ENCODE data around the gene JMJD1C.

Gene JMJD1C

DNA sequence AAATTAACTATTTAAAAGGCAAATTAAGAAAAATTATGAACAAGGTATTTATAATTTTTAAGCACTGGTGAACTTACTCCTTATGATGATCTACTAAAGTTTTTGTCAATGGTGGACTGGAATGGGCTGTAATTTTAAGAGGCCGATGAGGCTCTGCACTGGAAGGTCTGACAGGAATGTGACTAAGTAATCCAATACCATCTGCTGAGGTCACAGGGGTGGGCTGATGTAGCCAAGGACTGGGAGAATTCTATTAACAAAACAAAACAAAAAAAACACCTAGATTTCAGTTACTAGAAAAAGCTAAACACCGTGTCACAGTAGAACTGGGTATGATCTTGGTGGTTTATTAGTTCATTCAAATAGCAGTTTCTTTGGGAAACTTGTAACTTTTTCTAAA lies 256.8 kb downstream of the JMJD1C start:
- H3K4me3 ChIP-seq (ENCODE audit: low read depth, low read length), result no peak overlapping the region
- no peak for DNase-seq (ENCODE audit: low read depth)
- TF ChIP-seq, protein P1, sequence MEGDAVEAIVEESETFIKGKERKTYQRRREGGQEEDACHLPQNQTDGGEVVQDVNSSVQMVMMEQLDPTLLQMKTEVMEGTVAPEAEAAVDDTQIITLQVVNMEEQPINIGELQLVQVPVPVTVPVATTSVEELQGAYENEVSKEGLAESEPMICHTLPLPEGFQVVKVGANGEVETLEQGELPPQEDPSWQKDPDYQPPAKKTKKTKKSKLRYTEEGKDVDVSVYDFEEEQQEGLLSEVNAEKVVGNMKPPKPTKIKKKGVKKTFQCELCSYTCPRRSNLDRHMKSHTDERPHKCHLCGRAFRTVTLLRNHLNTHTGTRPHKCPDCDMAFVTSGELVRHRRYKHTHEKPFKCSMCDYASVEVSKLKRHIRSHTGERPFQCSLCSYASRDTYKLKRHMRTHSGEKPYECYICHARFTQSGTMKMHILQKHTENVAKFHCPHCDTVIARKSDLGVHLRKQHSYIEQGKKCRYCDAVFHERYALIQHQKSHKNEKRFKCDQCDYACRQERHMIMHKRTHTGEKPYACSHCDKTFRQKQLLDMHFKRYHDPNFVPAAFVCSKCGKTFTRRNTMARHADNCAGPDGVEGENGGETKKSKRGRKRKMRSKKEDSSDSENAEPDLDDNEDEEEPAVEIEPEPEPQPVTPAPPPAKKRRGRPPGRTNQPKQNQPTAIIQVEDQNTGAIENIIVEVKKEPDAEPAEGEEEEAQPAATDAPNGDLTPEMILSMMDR (IDR thresholded peaks at IDR 0.05; ENCODE audit: control insufficient read depth, extremely low read depth, insufficient read depth), result no peak

- DNase-seq (ENCODE audit: low read depth), result no peak
- TF ChIP-seq, protein P1 (IDR thresholded peaks at IDR 0.05; ENCODE audit: control insufficient read depth, extremely low read depth, insufficient read depth), result no peak
- no peak overlapping the region for H3K4me3 ChIP-seq (ENCODE audit: low read depth, low read length)
Measured at GRCh38 chr10:63206997-63207811, 258.6 kb downstream of the JMJD1C start.

GRCh38 chr10:63206576-63206975 lies 259.2 kb downstream of the JMJD1C start:
- H3K4me3 ChIP-seq (ENCODE audit: low read depth, low read length), result no peak overlapping the region
- TF ChIP-seq, protein P1 (IDR thresholded peaks at IDR 0.05; ENCODE audit: control insufficient read depth, extremely low read depth, insufficient read depth), result no peak
- no peak for DNase-seq (ENCODE audit: low read depth)

- no peak for DNase-seq (ENCODE audit: low read depth)
- TF ChIP-seq, protein P1 (IDR thresholded peaks at IDR 0.05; ENCODE audit: control insufficient read depth, extremely low read depth, insufficient read depth), result no peak
- no peak overlapping the region for H3K4me3 ChIP-seq (ENCODE audit: low read depth, low read length)
Measured at GRCh38 chr10:63205421-63205820, 260.4 kb downstream of the JMJD1C start.

GRCh38 chr10:63204667-63205391 lies 260.9 kb downstream of the JMJD1C start:
- no peak overlapping the region for H3K4me3 ChIP-seq (ENCODE audit: low read depth, low read length)
- no peak for DNase-seq (ENCODE audit: low read depth)
- TF ChIP-seq, protein P1 (IDR thresholded peaks at IDR 0.05; ENCODE audit: control insufficient read depth, extremely low read depth, insufficient read depth), result no peak

GRCh38 chr10:63201118-63201517 lies 264.7 kb downstream of the JMJD1C start:
- H3K4me3 ChIP-seq (ENCODE audit: low read depth, low read length), result no peak overlapping the region
- TF ChIP-seq, protein P1 (IDR thresholded peaks at IDR 0.05; ENCODE audit: control insufficient read depth, extremely low read depth, insufficient read depth), result no peak
- no peak for DNase-seq (ENCODE audit: low read depth)

Data from LNCaP clone FGC (cell line).